Retina (tissue), 1 donor: ENCODE results near the gene MAPK10.
A peak's percentile ranks its signal among the peaks of the same experiment; 100 is the strongest.
"Not testable (repeated sequence)": the region's sequence is repeated elsewhere in the genome, so short reads cannot be mapped to it uniquely, and the experiment has no call there.

ENCODE experiments used
- DNase-seq: peaks from one replicate; pipeline ENCODE4 v3.0.0-alpha.2; 2016

Gene MAPK10

GRCh38 chr4:86031927-86032326 is 327.9 kb downstream of the MAPK10 start:
- no peak for DNase-seq

GRCh38 chr4:86026720-86027119 is 333.1 kb downstream of the MAPK10 start:
- no peak for DNase-seq

- not testable (repeated sequence) for DNase-seq
These were observed 338.2 kb downstream of the MAPK10 start for GRCh38 chr4:86021671-86022070.

- DNase-seq, result no peak
These were observed 339.9 kb downstream of the MAPK10 start for GRCh38 chr4:86019906-86020305.

GRCh38 chr4:86019362-86019761 is 340.5 kb downstream of the MAPK10 start:
- no peak for DNase-seq

GRCh38 chr4:86015412-86016350 is 344.2 kb downstream of the MAPK10 start:
- DNase-seq, result no peak

- no peak for DNase-seq
These were observed 345.3 kb downstream of the MAPK10 start for GRCh38 chr4:86014599-86014998.

- DNase-seq, result no peak
These were observed 346.2 kb downstream of the MAPK10 start for GRCh38 chr4:86013621-86014020.

GRCh38 chr4:86011117-86011516 is 348.7 kb downstream of the MAPK10 start:
- no peak for DNase-seq

- no peak for DNase-seq
These were observed 352.8 kb downstream of the MAPK10 start for GRCh38 chr4:86007042-86007441.

GRCh38 chr4:86006057-86006456 is 353.8 kb downstream of the MAPK10 start:
- DNase-seq, result no peak

GRCh38 chr4:86004030-86004429 is 355.8 kb downstream of the MAPK10 start:
- no peak for DNase-seq

- DNase-seq, result no peak
These were observed 358.3 kb downstream of the MAPK10 start for GRCh38 chr4:86001591-86001990.

- DNase-seq, result no peak
These were observed 364.5 kb downstream of the MAPK10 start for GRCh38 chr4:85995361-85995760.

GRCh38 chr4:85994576-85994975 is 365.3 kb downstream of the MAPK10 start:
- DNase-seq, result no peak

- no peak for DNase-seq
These were observed 366.2 kb downstream of the MAPK10 start for GRCh38 chr4:85993641-85994040.

GRCh38 chr4:85986266-85986665 is 373.6 kb downstream of the MAPK10 start:
- DNase-seq, result no peak

- DNase-seq, result no peak
These were observed 380.6 kb downstream of the MAPK10 start for GRCh38 chr4:85979276-85979675.

GRCh38 chr4:85970535-85970934 is 389.3 kb downstream of the MAPK10 start:
- no peak for DNase-seq

GRCh38 chr4:85968945-85969819 is 390.7 kb downstream of the MAPK10 start:
- peak; percentile 34 for DNase-seq

- DNase-seq, result no peak
These were observed 392.0 kb downstream of the MAPK10 start for GRCh38 chr4:85967872-85968271.

GRCh38 chr4:85966373-85966772 is 393.5 kb downstream of the MAPK10 start:
- DNase-seq, result no peak

GRCh38 chr4:85965529-85965928 is 394.3 kb downstream of the MAPK10 start:
- no peak for DNase-seq

GRCh38 chr4:85965017-85965416 is 394.8 kb downstream of the MAPK10 start:
- not testable (repeated sequence) for DNase-seq
